Gastroesophageal sphincter (tissue), 3 donors: Measurements from ENCODE around the gene KCNK6.

Experiments used
- CTCF ChIP-seq, 4 experiments: fragments of 200-600 bp in 2 of 4; fragments of 450-650 bp in 2 of 4; sonication (generic) in 1 of 4; IDR thresholded peaks; one replicate each; pipeline ENCODE4 v1.5.1; 2017 to 2019; ENCODE audit warnings: antibody characterized with exemption in 4 of 4, mild to moderate bottlenecking in 2 of 4, moderate library complexity in 2 of 4
- POLR2A ChIP-seq, 2 donors: fragments of 450-650 bp; IDR thresholded peaks; one replicate each; pipeline ENCODE4 v1.6.1; 2017; ENCODE audit warnings: antibody characterized with exemption in 2 of 2, mild to moderate bottlenecking in 2 of 2, moderate library complexity in 1 of 2
- POLR2AphosphoS5 ChIP-seq: sonication (generic); formaldehyde crosslinking; IDR thresholded peaks from one replicate; pipeline ENCODE4 v1.6.1; 2017; ENCODE audit warnings: antibody characterized with exemption

GRCh38 chr19:38289955-38290354 lies 29.7 kb upstream of the KCNK6 start:
- TF ChIP-seq CTCF (IDR thresholded peaks at IDR 0.05) (no peak), POLR2A (IDR thresholded peaks at IDR 0.05) (no peak), POLR2AphosphoS5 (no peak)
